OCI-LY1 (cell line): ENCODE results near the gene C14orf39.
"Not testable (repeated sequence)": the region's sequence is repeated elsewhere in the genome, so short reads cannot be mapped to it uniquely, and the experiment has no call there.

Source experiments
- H2AFZ ChIP-seq: fragments of 200-600 bp; sonication (generic), shearing (Covaris generic); 2 replicates; pipeline ENCODE4 v1.6.0; 2014; ENCODE audit warnings: antibody characterized with exemption, mild to moderate bottlenecking, low read length
- H3F3A ChIP-seq: fragments of 200-600 bp; sonication (generic), shearing (Covaris generic); 2 replicates; pipeline ENCODE4 v1.6.0; 2014; ENCODE audit warnings: mild to moderate bottlenecking, antibody characterized with exemption, low read length, moderate library complexity; ENCODE audit not compliant: insufficient read depth
- H3K27ac ChIP-seq: fragments of 200-600 bp; sonication (generic); 2 replicates; pipeline ENCODE4 v1.5.1; 2014; ENCODE audit warnings: low read length, mixed run types, mild to moderate bottlenecking, low read depth; ENCODE audit not compliant: poor library complexity, severe bottlenecking
- H3K27me3 ChIP-seq: fragments of 200-600 bp; sonication (generic); 2 replicates; pipeline ENCODE4 v1.6.0; 2014; ENCODE audit warnings: antibody characterized with exemption, mild to moderate bottlenecking, low read length, moderate library complexity; ENCODE audit not compliant: insufficient read depth
- H3K36me3 ChIP-seq: fragments of 200-600 bp; sonication (generic); 2 replicates; pipeline ENCODE4 v1.6.1; 2014; ENCODE audit warnings: mild to moderate bottlenecking, antibody characterized with exemption, low read length, moderate library complexity, mixed read lengths; ENCODE audit not compliant: insufficient read depth
- H3K4me1 ChIP-seq: fragments of 200-600 bp; sonication (generic); 2 replicates; pipeline ENCODE4 v1.5.1; 2014; ENCODE audit warnings: mild to moderate bottlenecking, low read length, moderate library complexity; ENCODE audit not compliant: insufficient read depth, severe bottlenecking
- H3K4me2 ChIP-seq: fragments of 200-600 bp; sonication (generic), shearing (Covaris generic); 2 replicates; pipeline ENCODE4 v1.6.1; 2014; ENCODE audit warnings: low read length
- H3K4me3 ChIP-seq: fragments of 200-600 bp; sonication (generic); 2 replicates; pipeline ENCODE4 v1.5.1; 2014; ENCODE audit warnings: low read length, low read depth, mild to moderate bottlenecking, mixed read lengths; ENCODE audit not compliant: poor library complexity, severe bottlenecking
- H3K79me2 ChIP-seq: fragments of 200-600 bp; shearing (Covaris generic); 2 replicates; pipeline ENCODE4 v1.6.1; 2016; ENCODE audit warnings: mixed run types, low read length, mixed read lengths; ENCODE audit not compliant: insufficient read depth
- H3K9ac ChIP-seq: fragments of 200-600 bp; sonication (generic), shearing (Covaris generic); 2 replicates; pipeline ENCODE4 v1.6.1; 2014; ENCODE audit warnings: mild to moderate bottlenecking, low read length, mixed read lengths
- H3K9me2 ChIP-seq: fragments of 200-600 bp; sonication (generic), shearing (Covaris generic); 2 replicates; pipeline ENCODE4 v1.6.1; 2014; ENCODE audit warnings: low read depth, mild to moderate bottlenecking, low read length, mixed read lengths
- H3K9me3 ChIP-seq: fragments of 200-600 bp; shearing (Covaris generic); 2 replicates; pipeline ENCODE4 v1.6.1; 2014; ENCODE audit warnings: low read length, mixed read lengths
- H4K20me1 ChIP-seq: fragments of 200-600 bp; sonication (generic), shearing (Covaris generic); 2 replicates; pipeline ENCODE4 v1.6.0; 2016; ENCODE audit warnings: mild to moderate bottlenecking, low read length; ENCODE audit not compliant: insufficient read depth
- CTCF ChIP-seq: fragments of 200-600 bp; sonication (generic), shearing (Covaris generic); IDR thresholded peaks from 2 replicates; pipeline ENCODE4 v1.5.1; 2017; ENCODE audit warnings: mild to moderate bottlenecking, antibody characterized with exemption, low read length, moderate library complexity, mixed read lengths
- EZH2 ChIP-seq: fragments of 200-600 bp; sonication (generic), shearing (Covaris generic); IDR thresholded peaks from 2 replicates; pipeline ENCODE4 v1.8.0; 2017; ENCODE audit warnings: borderline replicate concordance, mixed run types, mild to moderate bottlenecking, antibody characterized with exemption, low read length, moderate library complexity, mixed read lengths

Gene C14orf39

GRCh38 chr14:60485057-60485597, 736 bp downstream of the C14orf39 start:
- Histone ChIP-seq H3K27me3 (no peaks in the 10 kb centered on the region), H3K9me2 (no peaks in the 10 kb centered on the region), H3K9ac (no peak overlapping the region), H3K9me3 (peaks cover 4% of the 10 kb centered on the region; the same call in 1 of the 2 replicates), H2AFZ (no peak overlapping the region), H3K36me3 (no peaks in the 10 kb centered on the region), H3K4me1 (no peaks in the 10 kb centered on the region), H4K20me1 (no peaks in the 10 kb centered on the region), H3K79me2 (no peaks in the 10 kb centered on the region), H3F3A (no peaks in the 10 kb centered on the region), H3K27ac (no peak overlapping the region), H3K4me3 (no peak overlapping the region), H3K4me2 (no peak overlapping the region)
- TF ChIP-seq EZH2: no peak
- TF ChIP-seq CTCF: no peak

GRCh38 chr14:60482743-60483142, 3.1 kb downstream of the C14orf39 start:
- Histone ChIP-seq H3K79me2 (no peaks in the 10 kb centered on the region), H3K27ac (no peak overlapping the region), H3K4me2 (no peak overlapping the region), H3K9me3 (peaks cover 4% of the 10 kb centered on the region; the same call in 1 of the 2 replicates), H3F3A (no peaks in the 10 kb centered on the region), H3K9me2 (no peaks in the 10 kb centered on the region), H3K4me1 (no peaks in the 10 kb centered on the region), H4K20me1 (no peaks in the 10 kb centered on the region), H3K36me3 (no peaks in the 10 kb centered on the region), H2AFZ (no peak overlapping the region), H3K9ac (no peak overlapping the region), H3K4me3 (no peak overlapping the region), H3K27me3 (no peaks in the 10 kb centered on the region)
- no peak for TF ChIP-seq EZH2
- TF ChIP-seq CTCF: no peak

GRCh38 chr14:60480248-60480647, 5.6 kb downstream of the C14orf39 start:
- not testable (repeated sequence) for H3F3A ChIP-seq, H3K79me2 ChIP-seq, H2AFZ ChIP-seq, H3K4me3 ChIP-seq, H3K9me3 ChIP-seq, H3K36me3 ChIP-seq, H3K9me2 ChIP-seq, H3K27ac ChIP-seq, H3K27me3 ChIP-seq, H4K20me1 ChIP-seq, H3K4me2 ChIP-seq, H3K4me1 ChIP-seq, H3K9ac ChIP-seq

GRCh38 chr14:60455875-60456274, 30.0 kb downstream of the C14orf39 start:
- TF ChIP-seq EZH2 (no peak), CTCF (no peak)
- no peaks in the 10 kb centered on the region for H3F3A ChIP-seq

More at GRCh38 chr14:60455875-60456274, 30.0 kb downstream of the C14orf39 start:
- H3K36me3 ChIP-seq: no peaks in the 10 kb centered on the region
- H3K4me1 ChIP-seq: no peaks in the 10 kb centered on the region
- no peaks in the 10 kb centered on the region for H4K20me1 ChIP-seq
- H3K27me3 ChIP-seq: no peaks in the 10 kb centered on the region
- no peak overlapping the region for H3K9ac ChIP-seq
- no peaks in the 10 kb centered on the region for H3K9me3 ChIP-seq
- no peaks in the 10 kb centered on the region for H3K9me2 ChIP-seq
- H3K27ac ChIP-seq: no peak overlapping the region
- no peak overlapping the region for H3K4me3 ChIP-seq
- H3K4me2 ChIP-seq: no peak overlapping the region
- no peaks in the 10 kb centered on the region for H3K79me2 ChIP-seq
- no peak overlapping the region for H2AFZ ChIP-seq
